B cell (primary cell): ENCODE measurements around the gene RNF44. TPM values are rescaled to one million over a fixed set of nuclear protein-coding genes. Genes with fewer than 3 reads are reported as not detected.

Experiments
- ATAC-seq: fragments of 200-7000 bp; cut with Tn5 transposase; one replicate; pipeline ENCODE4 v1.10.0; 2021; ENCODE audit warnings: low read depth, mild to moderate bottlenecking, moderate number of reproducible peaks, moderate library complexity
- CTCF ChIA-PET: fragments of 350-600 bp; sonication (Branson Sonifier 250); formaldehyde crosslinking; loops from one replicate; lab custom pipeline; 2021; ENCODE audit warnings: antibody characterized with exemption, inconsistent platforms; lab: Charles Lee
- POLR2A ChIA-PET: fragments of 350-600 bp; sonication (Branson Sonifier 250); formaldehyde crosslinking; loops from one replicate; lab custom pipeline; 2021; ENCODE audit warnings: antibody characterized with exemption; lab: Charles Lee
- DNase-seq: peaks from one replicate; pipeline ENCODE4 v3.0.0; 2013
- H2AFZ ChIP-seq: 2 replicates; pipeline ENCODE4 v1.6.1; 2012; ENCODE audit warnings: mild to moderate bottlenecking, low read depth, low read length; ENCODE audit not compliant: insufficient read depth, poor library complexity, severe bottlenecking
- H3K27ac ChIP-seq, 2 donors: 1 replicate in 1 of 2; 2 replicates in 1 of 2; pipeline ENCODE4 v1.5.1; 2012 to 2013; ENCODE audit warnings: low read length in 2 of 2, mild to moderate bottlenecking in 2 of 2, moderate library complexity in 1 of 2
- H3K27me3 ChIP-seq, 4 experiments: fragments of 200-600 bp in 1 of 4; sonication (generic) in 1 of 4; replicated peaks in 1 of 4; 1 replicate in 2 of 4; 2 replicates in 2 of 4; pipeline versions ENCODE4 v1.6.1 to v1.7.0; 2013 to 2016; ENCODE audit warnings: low read length in 3 of 4, mild to moderate bottlenecking in 2 of 4, mixed read lengths in 1 of 4, moderate library complexity in 1 of 4; ENCODE audit not compliant: insufficient read depth in 4 of 4, control insufficient read depth in 3 of 4; ENCODE audit errors: control extremely low read depth in 1 of 4
- H3K36me3 ChIP-seq, 2 experiments: replicated peaks in 1 of 2; 1 replicate in 1 of 2; 2 replicates in 1 of 2; pipeline versions ENCODE4 v1.6.1 to v1.7.1; 2013; ENCODE audit warnings: low read length in 1 of 2; ENCODE audit not compliant: insufficient read depth in 2 of 2, control insufficient read depth in 1 of 2; ENCODE audit errors: control extremely low read depth in 1 of 2, extremely low read depth in 1 of 2
- H3K4me1 ChIP-seq, 2 donors: fragments of 200-600 bp in 1 of 2; sonication (generic) in 1 of 2; 1 replicate in 1 of 2; 2 replicates in 1 of 2; pipeline versions ENCODE4 v1.5.1 to v1.6.1; 2013 to 2017; ENCODE audit warnings: low read length in 2 of 2; ENCODE audit not compliant: control insufficient read depth in 2 of 2, insufficient read depth in 2 of 2
- H3K4me2 ChIP-seq: replicated peaks from 2 replicates; pipeline ENCODE3; 2012; ENCODE audit warnings: mild to moderate bottlenecking, low read depth, low read length; ENCODE audit not compliant: poor library complexity, severe bottlenecking
- H3K4me3 ChIP-seq, 5 experiments: fragments of 200-600 bp in 1 of 5; sonication (generic) in 1 of 5; 1 replicate in 3 of 5; 2 replicates in 2 of 5; pipeline versions ENCODE4 v1.5.1 to v1.7.0; 2011 to 2016; ENCODE audit warnings: low read length in 4 of 5, mild to moderate bottlenecking in 4 of 5, low read depth in 2 of 5, control low read depth in 1 of 5, moderate library complexity in 1 of 5; ENCODE audit not compliant: insufficient read depth in 1 of 5; ENCODE audit errors: control extremely low read depth in 1 of 5, extremely low read depth in 1 of 5
- H3K79me2 ChIP-seq: fragments of 200-600 bp; sonication (generic); one replicate; pipeline ENCODE4 v1.6.0; 2016; ENCODE audit warnings: low read length; ENCODE audit not compliant: control insufficient read depth, insufficient read depth
- H3K9ac ChIP-seq: fragments of 200-600 bp; sonication (generic); 2 replicates; pipeline ENCODE4 v1.6.1; 2017; ENCODE audit warnings: mild to moderate bottlenecking, low read length, moderate library complexity
- H3K9me3 ChIP-seq, 3 donors: one replicate each; pipeline versions ENCODE4 v1.6.1 to v1.7.1; 2013; ENCODE audit warnings: low read length in 2 of 3; ENCODE audit not compliant: control insufficient read depth in 2 of 3, insufficient read depth in 1 of 3; ENCODE audit errors: control extremely low read depth in 1 of 3
- H4K20me1 ChIP-seq: 2 replicates; pipeline ENCODE4 v1.6.0; 2012; ENCODE audit warnings: mild to moderate bottlenecking, low read length; ENCODE audit not compliant: insufficient read depth, control insufficient read depth, poor library complexity, severe bottlenecking
- H3K27ac Mint-ChIP-seq: one replicate; pipeline ENCODE4 v1.8.0; 2021; ENCODE audit warnings: mixed read lengths
- H3K27me3 Mint-ChIP-seq: one replicate; pipeline ENCODE4 v1.8.0; 2021; ENCODE audit warnings: mixed read lengths
- H3K4me1 Mint-ChIP-seq: one replicate; pipeline ENCODE4 v1.8.0; 2021; ENCODE audit warnings: mixed read lengths
- H3K4me3 Mint-ChIP-seq: one replicate; pipeline ENCODE4 v1.8.0; 2021; ENCODE audit warnings: mixed read lengths
- H3K9me3 Mint-ChIP-seq: one replicate; pipeline ENCODE4 v1.8.0; 2022; ENCODE audit warnings: mixed read lengths; ENCODE audit not compliant: insufficient read depth
- EZH2 ChIP-seq: IDR thresholded peaks from 2 replicates; pipeline ENCODE4 v1.6.1; 2012; ENCODE audit warnings: borderline replicate concordance, low read depth, mild to moderate bottlenecking, moderate library complexity, low read length; ENCODE audit not compliant: insufficient read depth, poor library complexity, severe bottlenecking
- WGBS: methylation state at CpG from one replicate; pipeline ENCODE4 v1.1.5; 2013; ENCODE audit warnings: missing lambda C conversion rate; ENCODE audit not compliant: insufficient coverage; 5-methylcytosine and 5-hydroxymethylcytosine counted together
- intact Hi-C: fragments of 100-400 bp; cut with micrococcal nuclease; formaldehyde crosslinking; loops from one replicate; pipeline ENCODE4 v1.10.0; 2022
- polyA plus RNA-seq: library from polyadenylated mRNA; depleted of rRNA; stranded (reverse); fragments of >200 nt; gene quantifications from 2 replicates; pipeline ENCODE4 v1.2.3, GENCODE V29; 2012
- total RNA-seq, 2 donors: library from RNA; stranded (reverse); fragments of 120-200 nt in 1 of 2; gene quantifications; 1 replicate in 1 of 2; 2 replicates in 1 of 2; pipeline versions ENCODE4 v1.2.3 to v1.2.4, GENCODE V29; 2013 to 2022
- TF ChIP-seq, protein P1 (sequence below): fragments of 200-600 bp; IDR thresholded peaks from one replicate; pipeline ENCODE4 v1.8.0; 2022; ENCODE audit warnings: antibody characterized with exemption, mild to moderate bottlenecking

Gene RNF44
- total and polyA plus RNA-seq, 2 donors (not counting 1 experiment from before 2014, with no cell fraction given) = 220 to 262 TPM

DNA sequence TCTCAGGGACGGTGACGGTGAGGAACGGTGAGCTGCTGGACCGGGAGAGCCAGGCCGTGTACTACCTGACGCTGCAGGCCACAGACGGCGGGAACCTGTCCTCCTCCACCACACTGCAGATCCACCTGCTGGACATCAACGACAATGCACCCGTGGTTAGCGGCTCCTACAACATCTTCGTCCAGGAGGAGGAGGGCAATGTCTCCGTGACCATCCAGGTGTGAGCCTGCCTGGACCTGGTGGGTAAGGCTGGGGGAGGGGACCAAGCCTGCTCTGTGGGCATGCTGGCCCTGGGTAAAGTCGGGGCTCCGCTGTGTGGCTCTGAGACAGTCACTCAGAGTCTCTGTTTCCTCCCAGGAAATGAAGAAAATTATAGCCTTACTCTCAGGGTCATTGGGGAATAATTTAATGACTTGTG lies 41.2 kb upstream of the RNF44 start:
- peaks cover 0 to 11% of the 10 kb centered on the region in 2 donors for H3K4me1 ChIP-seq
- POLR2A ChIA-PET = interaction anchor here (0.5 kb wide), 1 partner anchor 21 kb away, joined by 9 read pairs; no protein-coding TSS in a partner anchor
- peak; percentile 60 for ATAC-seq
- H3K9ac ChIP-seq = no peak overlapping the region
- H4K20me1 ChIP-seq = no peaks in the 10 kb centered on the region
- no peak overlapping the region for H3K27ac ChIP-seq
- 58% methylated on average over 8 of the region's 15 CpGs for WGBS
- no peak overlapping the region for H3K4me3 ChIP-seq
- DNase-seq = peak; percentile 54
- intact Hi-C loops = loop anchor here (1.0 kb wide), 1 partner anchor 162 kb away; the partner anchor contains the start of gene CLTB
- H3K36me3 ChIP-seq = no peaks in the 10 kb centered on the region
- H3K27ac Mint-ChIP-seq = no peak overlapping the region
- H3K4me1 Mint-ChIP-seq = peaks cover 5% of the 10 kb centered on the region
- peaks cover 0 to 4% (median 0%) of the 10 kb centered on the region in 3 donors for H3K9me3 ChIP-seq
- H3K9me3 Mint-ChIP-seq = no peaks in the 10 kb centered on the region
- no peaks in the 10 kb centered on the region for H3K27me3 ChIP-seq
- H3K27me3 Mint-ChIP-seq = no peaks in the 10 kb centered on the region
- CTCF ChIA-PET = interaction anchor here (0.7 to 2.9 kb wide), 7 partner anchors 18 to 849 kb away, joined by 3 to 12 read pairs (median 4); partner anchors contain the start of gene CLTB
- H3K4me2 ChIP-seq = no peak overlapping the region
- no peak overlapping the region for H2AFZ ChIP-seq
- H3K4me3 Mint-ChIP-seq = no peak overlapping the region
- no peaks in the 10 kb centered on the region for H3K79me2 ChIP-seq
- TF ChIP-seq, protein P1, sequence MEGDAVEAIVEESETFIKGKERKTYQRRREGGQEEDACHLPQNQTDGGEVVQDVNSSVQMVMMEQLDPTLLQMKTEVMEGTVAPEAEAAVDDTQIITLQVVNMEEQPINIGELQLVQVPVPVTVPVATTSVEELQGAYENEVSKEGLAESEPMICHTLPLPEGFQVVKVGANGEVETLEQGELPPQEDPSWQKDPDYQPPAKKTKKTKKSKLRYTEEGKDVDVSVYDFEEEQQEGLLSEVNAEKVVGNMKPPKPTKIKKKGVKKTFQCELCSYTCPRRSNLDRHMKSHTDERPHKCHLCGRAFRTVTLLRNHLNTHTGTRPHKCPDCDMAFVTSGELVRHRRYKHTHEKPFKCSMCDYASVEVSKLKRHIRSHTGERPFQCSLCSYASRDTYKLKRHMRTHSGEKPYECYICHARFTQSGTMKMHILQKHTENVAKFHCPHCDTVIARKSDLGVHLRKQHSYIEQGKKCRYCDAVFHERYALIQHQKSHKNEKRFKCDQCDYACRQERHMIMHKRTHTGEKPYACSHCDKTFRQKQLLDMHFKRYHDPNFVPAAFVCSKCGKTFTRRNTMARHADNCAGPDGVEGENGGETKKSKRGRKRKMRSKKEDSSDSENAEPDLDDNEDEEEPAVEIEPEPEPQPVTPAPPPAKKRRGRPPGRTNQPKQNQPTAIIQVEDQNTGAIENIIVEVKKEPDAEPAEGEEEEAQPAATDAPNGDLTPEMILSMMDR = peak; percentile 52
- no peak for TF ChIP-seq EZH2
